HepG2 (cell line): ENCODE data around the gene SLC23A3. TPM values are rescaled to one million over a fixed set of nuclear protein-coding genes. Genes with fewer than 3 reads are reported as not detected.
A peak's percentile ranks its signal among the peaks of the same experiment; 100 is the strongest.

Experiments
- ATAC-seq: fragments of 200-7000 bp; cut with Tn5 transposase; 3 replicates; pipeline ENCODE4 v1.9.1; 2020; ENCODE audit warnings: mild to moderate bottlenecking, moderate library complexity
- BruUV-seq: library from RNA; stranded (reverse); fragments of 400-500 nt; replicated peaks from 2 replicates; lab custom pipeline; 2021; lab: Mats Ljungman, UMichigan
- CTCF ChIA-PET: fragments of 300-600 bp; formaldehyde crosslinking; extraction: SDS; loops from one replicate; lab custom pipeline; 2021; ENCODE audit warnings: low total read pairs, inconsistent platforms, low intra/inter-chr PET ratio; lab: Yijun Ruan, JAX
- POLR2A ChIA-PET: fragments of 350-600 bp; sonication (Branson Sonifier 250); formaldehyde crosslinking; loops from one replicate; lab custom pipeline; 2020; ENCODE audit warnings: antibody characterized with exemption, inconsistent platforms; lab: Yijun Ruan, JAX
- DNase-seq: peaks from one replicate; pipeline ENCODE4 v3.0.0-alpha.2; 2015; ENCODE audit warnings: low spot score
- FAIRE-seq: peaks from 3 replicates; lab custom pipeline; 2011; peaks lifted over from hg19 to GRCh38; lab: Jason Lieb, UNC
- H2AFZ ChIP-seq: one replicate; pipeline ENCODE4 v1.6.1; 2011; ENCODE audit warnings: low read length, inconsistent platforms
- H3K27ac ChIP-seq: fragments of 300-600 bp; 3 replicates; pipeline ENCODE4 v1.8.0; 2011; ENCODE audit warnings: mixed run types, mild to moderate bottlenecking, mixed read lengths, low read length, inconsistent platforms; ENCODE audit not compliant: insufficient read depth; ENCODE audit errors: extremely low read length
- H3K27me3 ChIP-seq, 2 experiments: fragments of 200-600 bp in 1 of 2; 2 replicates in 1 of 2; 3 replicates in 1 of 2; pipeline versions ENCODE4 v1.6.0 to v1.8.0; 2011; ENCODE audit warnings: low read length in 2 of 2, mild to moderate bottlenecking in 2 of 2, moderate library complexity in 2 of 2, inconsistent platforms in 1 of 2; ENCODE audit not compliant: insufficient read depth in 2 of 2, control insufficient read depth in 1 of 2
- H3K36me3 ChIP-seq, 2 experiments: fragments of 200-600 bp in 1 of 2; replicated peaks in 1 of 2; 2 replicates in 1 of 2; 3 replicates in 1 of 2; pipeline versions ENCODE4 v1.5.1 to v1.8.0; 2011; ENCODE audit warnings: low read length in 2 of 2, inconsistent platforms in 1 of 2; ENCODE audit not compliant: insufficient read depth in 2 of 2, control insufficient read depth in 1 of 2
- H3K4me1 ChIP-seq: 2 replicates; pipeline ENCODE4 v1.5.1; 2012; ENCODE audit warnings: low read length, inconsistent platforms; ENCODE audit not compliant: insufficient read depth
- H3K4me2 ChIP-seq: 2 replicates; pipeline ENCODE4 v1.6.0; 2011; ENCODE audit warnings: low read depth, low read length, inconsistent platforms
- H3K4me3 ChIP-seq, 3 experiments: fragments of 200-600 bp in 1 of 3; sonication (generic), shearing (Covaris generic) in 1 of 3; replicated peaks in 1 of 3; 2 replicates each; pipeline ENCODE4 v1.5.1; 2011 to 2016; ENCODE audit warnings: low read length in 3 of 3, inconsistent platforms in 2 of 3, low read depth in 2 of 3, mild to moderate bottlenecking in 2 of 3, control low read depth in 1 of 3, mixed read lengths in 1 of 3; ENCODE audit not compliant: insufficient read depth in 1 of 3
- H3K79me2 ChIP-seq: one replicate; pipeline ENCODE4 v1.6.1; 2011; ENCODE audit warnings: low read length, inconsistent platforms; ENCODE audit not compliant: insufficient read depth
- H3K9ac ChIP-seq: 2 replicates; pipeline ENCODE4 v1.6.0; 2011; ENCODE audit warnings: mild to moderate bottlenecking, low read depth, low read length, inconsistent platforms; ENCODE audit not compliant: insufficient read depth
- H3K9me3 ChIP-seq: 2 replicates; pipeline ENCODE4 v1.5.1; 2012; ENCODE audit warnings: mild to moderate bottlenecking, low read length
- H4K20me1 ChIP-seq: 2 replicates; pipeline ENCODE4 v1.6.0; 2011; ENCODE audit warnings: inconsistent platforms, mild to moderate bottlenecking, low read length, moderate library complexity; ENCODE audit not compliant: insufficient read depth
- ATF4 ChIP-seq, 2 experiments: fragments of 450-650 bp in 1 of 2; sonication (generic) in 1 of 2; formaldehyde crosslinking; IDR thresholded peaks; 2 replicates each; pipeline versions ENCODE4 v1.5.0 to v1.8.0; 2020 to 2022; ENCODE audit warnings: mild to moderate bottlenecking in 1 of 2, missing genetic modification reagents in 1 of 2
- FOSL2 ChIP-seq: sonication (generic); formaldehyde crosslinking; IDR thresholded peaks from 2 replicates; pipeline ENCODE4 v1.4.0; 2020; ENCODE audit warnings: missing genetic modification reagents
- FOXK1 ChIP-seq: sonication (generic); formaldehyde crosslinking; IDR thresholded peaks from 2 replicates; pipeline ENCODE4 v1.4.0; 2020; ENCODE audit warnings: low read depth, missing genetic modification reagents, borderline replicate concordance
- FOXO4 ChIP-seq: sonication (generic); formaldehyde crosslinking; conservative IDR thresholded peaks from 2 replicates; pipeline ENCODE4 v1.8.1; 2023; ENCODE audit warnings: missing genetic modification reagents
- MNT ChIP-seq: fragments of 450-650 bp; IDR thresholded peaks from 2 replicates; pipeline ENCODE4 v1.6.1; 2016
- MTA3 ChIP-seq: sonication (generic); formaldehyde crosslinking; IDR thresholded peaks from 2 replicates; pipeline ENCODE4 v1.4.0; 2020; ENCODE audit warnings: missing genetic modification reagents
- RBAK ChIP-seq: sonication (generic); formaldehyde crosslinking; IDR thresholded peaks from 2 replicates; pipeline ENCODE4 v1.5.1; 2020; ENCODE audit warnings: mild to moderate bottlenecking, missing genetic modification reagents
- RORA ChIP-seq: sonication (generic); formaldehyde crosslinking; IDR thresholded peaks from 2 replicates; pipeline ENCODE4 v1.5.0; 2020; ENCODE audit warnings: mild to moderate bottlenecking, missing genetic modification reagents, moderate library complexity
- SNAPC4 ChIP-seq: sonication (generic); formaldehyde crosslinking; IDR thresholded peaks from 2 replicates; pipeline ENCODE4 v1.4.0; 2020; ENCODE audit warnings: mild to moderate bottlenecking, missing genetic modification reagents
- SRF ChIP-seq: IDR thresholded peaks from 2 replicates; pipeline ENCODE4 v1.6.1; 2011; ENCODE audit warnings: mild to moderate bottlenecking, low read depth, low read length, moderate library complexity
- ZNF615 ChIP-seq: sonication (generic); formaldehyde crosslinking; IDR thresholded peaks from 2 replicates; pipeline ENCODE4 v1.5.0; 2020; ENCODE audit warnings: mild to moderate bottlenecking, missing genetic modification reagents, borderline replicate concordance
- ZNF777 ChIP-seq: sonication (generic); formaldehyde crosslinking; IDR thresholded peaks from 2 replicates; pipeline ENCODE4 v1.4.0; 2020; ENCODE audit warnings: missing genetic modification reagents
- WGBS: methylation state at CpG from one replicate; pipeline ENCODE4 v1.1.6; 2017; ENCODE audit warnings: low lambda C conversion rate; 5-methylcytosine and 5-hydroxymethylcytosine counted together
- in situ Hi-C: cut with HindIII; loops from 2 replicates; pipeline ENCODE4 v1.10.0; 2017; ENCODE audit warnings: low pct_unique_long_range_greater_than_20kb; ENCODE audit not compliant: extremely low pct_ligation_motif_present
- intact Hi-C: fragments of 100-400 bp; cut with micrococcal nuclease; formaldehyde crosslinking; loops from one replicate; pipeline ENCODE4 v1.10.0; 2022; ENCODE audit not compliant: unreplicated experiment
- polyA plus RNA-seq, 8 experiments: library from polyadenylated mRNA; depleted of rRNA in 3 of 8; stranded (reverse) in 7 of 8; unstranded in 1 of 8; fragments of >200 nt; fragmentation: Illumina TruSeq in 4 of 8; extraction: Trizol in 4 of 8; gene quantifications; 2 replicates each; pipeline versions ENCODE4 v1.2.1 to v1.2.3, GENCODE V29; 2011 to 2016; ENCODE audit warnings: low read depth in 4 of 8, missing spikeins in 1 of 8, mixed read lengths in 1 of 8; ENCODE audit not compliant: insufficient read depth in 1 of 8
- total RNA-seq, 5 experiments: library from RNA; depleted of rRNA; stranded (reverse); fragments of >200 nt; fragmentation: Illumina TruSeq; extraction: Trizol; gene quantifications; 2 replicates each; pipeline ENCODE4 v1.2.3, GENCODE V29; 2016; ENCODE audit warnings: low read depth in 1 of 5

Gene SLC23A3
- total and polyA plus RNA-seq, 2 of the 13 experiments (the other 11 are each of a cell fraction or from before 2014, with no cell fraction given): 0.38 to 0.78 TPM

- Histone ChIP-seq H3K9ac (no peak overlapping the region), H3K4me2 (peak overlapping the region; percentile 29), H3K4me3 (no peak overlapping the region), H3K27ac (no peak overlapping the region), H3K4me1 (peaks cover 61% of the 10 kb centered on the region), H4K20me1 (peaks cover 23% of the 10 kb centered on the region), H3K79me2 (no peaks in the 10 kb centered on the region)
- no peak for DNase-seq
- no peak for ATAC-seq
- no peak for FAIRE-seq
- TF ChIP-seq MTA3 (CRISPR knock-in tag) (no peak), ZNF615 (0 out of 2 replicates have a peak, but pooled peaks have one; percentile 15), FOXO4 (CRISPR knock-in tag) (no peak), MNT (no peak), FOSL2 (CRISPR knock-in tag) (no peak), ATF4 (CRISPR knock-in tag; IDR thresholded peaks at IDR 0.05) (0 out of 4 replicates have a peak, but pooled peaks of 1 of the 2 experiments have one; percentile 15), RORA (CRISPR knock-in tag) (no peak), ZNF777 (no peak), FOXK1 (CRISPR knock-in tag) (no peak), SNAPC4 (CRISPR knock-in tag) (no peak), RBAK (no peak), SRF (no peak)
- TF ChIP-seq, all 625 proteins: peak for 2
- H3K27me3 ChIP-seq: no peaks in the 10 kb centered on the region
- WGBS: 27% methylated on average over 1 of the region's 1 CpG
- no peaks in the 10 kb centered on the region for H3K9me3 ChIP-seq
- in situ Hi-C loops: no loop called here
- no peak overlapping the region for H2AFZ ChIP-seq
- no TSS peak for BruUV-seq
- no peaks in the 10 kb centered on the region; a peak in 1 of 5 replicates for H3K36me3 ChIP-seq
- ChIA-PET POLR2A (interaction anchor here (1.0 kb wide), 1 partner anchor 67 kb away, joined by 3 read pairs; no protein-coding TSS in a partner anchor), CTCF (no interaction called here)
- intact Hi-C loops: loop anchor here (2.0 kb wide), 2 partner anchors 23 to 67 kb away; no protein-coding TSS in a partner anchor
Observed at GRCh38 chr2:219125886-219126270, 44.0 kb downstream of the SLC23A3 start.
